B cell (primary cell): ENCODE data around the gene GALNT18. TPM values are rescaled to one million over a fixed set of nuclear protein-coding genes. Genes with fewer than 3 reads are reported as not detected.

Source experiments
- ATAC-seq: fragments of 200-7000 bp; cut with Tn5 transposase; one replicate; pipeline ENCODE4 v1.10.0; 2021; ENCODE audit warnings: low read depth, mild to moderate bottlenecking, moderate number of reproducible peaks, moderate library complexity
- CTCF ChIA-PET: fragments of 350-600 bp; sonication (Branson Sonifier 250); formaldehyde crosslinking; loops from one replicate; lab custom pipeline; 2021; ENCODE audit warnings: antibody characterized with exemption, inconsistent platforms; lab: Charles Lee
- POLR2A ChIA-PET: fragments of 350-600 bp; sonication (Branson Sonifier 250); formaldehyde crosslinking; loops from one replicate; lab custom pipeline; 2021; ENCODE audit warnings: antibody characterized with exemption; lab: Charles Lee
- DNase-seq: peaks from one replicate; pipeline ENCODE4 v3.0.0; 2013
- H2AFZ ChIP-seq: 2 replicates; pipeline ENCODE4 v1.6.1; 2012; ENCODE audit warnings: mild to moderate bottlenecking, low read depth, low read length; ENCODE audit not compliant: insufficient read depth, poor library complexity, severe bottlenecking
- H3K27ac ChIP-seq, 2 donors: 1 replicate in 1 of 2; 2 replicates in 1 of 2; pipeline ENCODE4 v1.5.1; 2012 to 2013; ENCODE audit warnings: low read length in 2 of 2, mild to moderate bottlenecking in 2 of 2, moderate library complexity in 1 of 2
- H3K27me3 ChIP-seq, 4 experiments: fragments of 200-600 bp in 1 of 4; sonication (generic) in 1 of 4; replicated peaks in 1 of 4; 1 replicate in 2 of 4; 2 replicates in 2 of 4; pipeline versions ENCODE4 v1.6.1 to v1.7.0; 2013 to 2016; ENCODE audit warnings: low read length in 3 of 4, mild to moderate bottlenecking in 2 of 4, mixed read lengths in 1 of 4, moderate library complexity in 1 of 4; ENCODE audit not compliant: insufficient read depth in 4 of 4, control insufficient read depth in 3 of 4; ENCODE audit errors: control extremely low read depth in 1 of 4
- H3K36me3 ChIP-seq, 2 experiments: replicated peaks in 1 of 2; 1 replicate in 1 of 2; 2 replicates in 1 of 2; pipeline versions ENCODE4 v1.6.1 to v1.7.1; 2013; ENCODE audit warnings: low read length in 1 of 2; ENCODE audit not compliant: insufficient read depth in 2 of 2, control insufficient read depth in 1 of 2; ENCODE audit errors: control extremely low read depth in 1 of 2, extremely low read depth in 1 of 2
- H3K4me1 ChIP-seq, 2 donors: fragments of 200-600 bp in 1 of 2; sonication (generic) in 1 of 2; 1 replicate in 1 of 2; 2 replicates in 1 of 2; pipeline versions ENCODE4 v1.5.1 to v1.6.1; 2013 to 2017; ENCODE audit warnings: low read length in 2 of 2; ENCODE audit not compliant: control insufficient read depth in 2 of 2, insufficient read depth in 2 of 2
- H3K4me2 ChIP-seq: replicated peaks from 2 replicates; pipeline ENCODE3; 2012; ENCODE audit warnings: mild to moderate bottlenecking, low read depth, low read length; ENCODE audit not compliant: poor library complexity, severe bottlenecking
- H3K4me3 ChIP-seq, 5 experiments: fragments of 200-600 bp in 1 of 5; sonication (generic) in 1 of 5; 1 replicate in 3 of 5; 2 replicates in 2 of 5; pipeline versions ENCODE4 v1.5.1 to v1.7.0; 2011 to 2016; ENCODE audit warnings: low read length in 4 of 5, mild to moderate bottlenecking in 4 of 5, low read depth in 2 of 5, control low read depth in 1 of 5, moderate library complexity in 1 of 5; ENCODE audit not compliant: insufficient read depth in 1 of 5; ENCODE audit errors: control extremely low read depth in 1 of 5, extremely low read depth in 1 of 5
- H3K79me2 ChIP-seq: fragments of 200-600 bp; sonication (generic); one replicate; pipeline ENCODE4 v1.6.0; 2016; ENCODE audit warnings: low read length; ENCODE audit not compliant: control insufficient read depth, insufficient read depth
- H3K9ac ChIP-seq: fragments of 200-600 bp; sonication (generic); 2 replicates; pipeline ENCODE4 v1.6.1; 2017; ENCODE audit warnings: mild to moderate bottlenecking, low read length, moderate library complexity
- H3K9me3 ChIP-seq, 3 donors: one replicate each; pipeline versions ENCODE4 v1.6.1 to v1.7.1; 2013; ENCODE audit warnings: low read length in 2 of 3; ENCODE audit not compliant: control insufficient read depth in 2 of 3, insufficient read depth in 1 of 3; ENCODE audit errors: control extremely low read depth in 1 of 3
- H4K20me1 ChIP-seq: 2 replicates; pipeline ENCODE4 v1.6.0; 2012; ENCODE audit warnings: mild to moderate bottlenecking, low read length; ENCODE audit not compliant: insufficient read depth, control insufficient read depth, poor library complexity, severe bottlenecking
- H3K27ac Mint-ChIP-seq: one replicate; pipeline ENCODE4 v1.8.0; 2021; ENCODE audit warnings: mixed read lengths
- H3K27me3 Mint-ChIP-seq: one replicate; pipeline ENCODE4 v1.8.0; 2021; ENCODE audit warnings: mixed read lengths
- H3K4me1 Mint-ChIP-seq: one replicate; pipeline ENCODE4 v1.8.0; 2021; ENCODE audit warnings: mixed read lengths
- H3K4me3 Mint-ChIP-seq: one replicate; pipeline ENCODE4 v1.8.0; 2021; ENCODE audit warnings: mixed read lengths
- H3K9me3 Mint-ChIP-seq: one replicate; pipeline ENCODE4 v1.8.0; 2022; ENCODE audit warnings: mixed read lengths; ENCODE audit not compliant: insufficient read depth
- EZH2 ChIP-seq: IDR thresholded peaks from 2 replicates; pipeline ENCODE4 v1.6.1; 2012; ENCODE audit warnings: borderline replicate concordance, low read depth, mild to moderate bottlenecking, moderate library complexity, low read length; ENCODE audit not compliant: insufficient read depth, poor library complexity, severe bottlenecking
- WGBS: methylation state at CpG from one replicate; pipeline ENCODE4 v1.1.5; 2013; ENCODE audit warnings: missing lambda C conversion rate; ENCODE audit not compliant: insufficient coverage; 5-methylcytosine and 5-hydroxymethylcytosine counted together
- intact Hi-C: fragments of 100-400 bp; cut with micrococcal nuclease; formaldehyde crosslinking; loops from one replicate; pipeline ENCODE4 v1.10.0; 2022
- polyA plus RNA-seq: library from polyadenylated mRNA; depleted of rRNA; stranded (reverse); fragments of >200 nt; gene quantifications from 2 replicates; pipeline ENCODE4 v1.2.3, GENCODE V29; 2012
- total RNA-seq, 2 donors: library from RNA; stranded (reverse); fragments of 120-200 nt in 1 of 2; gene quantifications; 1 replicate in 1 of 2; 2 replicates in 1 of 2; pipeline versions ENCODE4 v1.2.3 to v1.2.4, GENCODE V29; 2013 to 2022
- TF ChIP-seq, protein P1 (sequence below): fragments of 200-600 bp; IDR thresholded peaks from one replicate; pipeline ENCODE4 v1.8.0; 2022; ENCODE audit warnings: antibody characterized with exemption, mild to moderate bottlenecking

Gene GALNT18
- total and polyA plus RNA-seq, 2 donors (not counting 1 experiment from before 2014, with no cell fraction given) = not detected

DNA sequence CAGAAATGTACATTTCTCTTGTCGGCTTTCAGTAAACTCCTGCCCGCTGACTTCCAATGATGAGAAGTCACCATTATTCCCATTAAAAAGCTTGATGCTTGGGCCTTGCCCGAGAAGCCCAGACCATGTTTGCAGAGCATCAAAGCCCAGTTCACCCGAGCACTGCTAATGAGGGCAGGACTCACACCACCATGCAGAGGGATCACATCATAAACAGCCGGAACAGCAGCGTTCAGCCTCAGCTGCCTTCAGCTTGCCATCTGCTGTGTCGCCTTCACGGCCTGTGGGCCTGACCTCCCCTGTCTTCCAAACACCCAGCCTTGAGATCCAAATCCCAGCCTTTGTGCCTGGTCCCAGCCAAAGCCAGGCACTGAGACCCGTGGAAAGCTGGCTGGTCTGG, 163.3 kb downstream of the GALNT18 start:
- H3K27me3 ChIP-seq = no peaks in the 10 kb centered on the region
- CTCF ChIA-PET = no interaction called here

DNA sequence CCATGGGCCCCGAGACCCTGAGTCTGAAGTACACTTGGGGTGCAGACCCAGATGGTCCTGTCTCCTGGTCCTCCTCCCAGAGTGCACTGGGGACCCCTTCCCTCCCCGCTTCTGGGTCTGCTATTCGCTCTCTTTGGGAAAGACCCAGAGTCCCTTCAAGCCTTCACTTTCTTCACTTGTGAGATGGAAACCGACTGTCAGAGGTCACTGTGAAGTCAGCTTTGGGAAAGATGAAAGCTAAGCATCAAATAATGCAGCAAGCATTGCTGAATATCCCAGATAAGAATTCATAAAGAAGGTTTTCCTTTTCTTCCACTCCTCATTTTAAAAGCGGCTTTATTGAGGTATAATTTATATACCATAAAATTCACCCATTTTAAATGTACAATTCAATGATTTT, 163.8 kb downstream of the GALNT18 start:
- CTCF ChIA-PET = no interaction called here
- TF ChIP-seq, protein P1, sequence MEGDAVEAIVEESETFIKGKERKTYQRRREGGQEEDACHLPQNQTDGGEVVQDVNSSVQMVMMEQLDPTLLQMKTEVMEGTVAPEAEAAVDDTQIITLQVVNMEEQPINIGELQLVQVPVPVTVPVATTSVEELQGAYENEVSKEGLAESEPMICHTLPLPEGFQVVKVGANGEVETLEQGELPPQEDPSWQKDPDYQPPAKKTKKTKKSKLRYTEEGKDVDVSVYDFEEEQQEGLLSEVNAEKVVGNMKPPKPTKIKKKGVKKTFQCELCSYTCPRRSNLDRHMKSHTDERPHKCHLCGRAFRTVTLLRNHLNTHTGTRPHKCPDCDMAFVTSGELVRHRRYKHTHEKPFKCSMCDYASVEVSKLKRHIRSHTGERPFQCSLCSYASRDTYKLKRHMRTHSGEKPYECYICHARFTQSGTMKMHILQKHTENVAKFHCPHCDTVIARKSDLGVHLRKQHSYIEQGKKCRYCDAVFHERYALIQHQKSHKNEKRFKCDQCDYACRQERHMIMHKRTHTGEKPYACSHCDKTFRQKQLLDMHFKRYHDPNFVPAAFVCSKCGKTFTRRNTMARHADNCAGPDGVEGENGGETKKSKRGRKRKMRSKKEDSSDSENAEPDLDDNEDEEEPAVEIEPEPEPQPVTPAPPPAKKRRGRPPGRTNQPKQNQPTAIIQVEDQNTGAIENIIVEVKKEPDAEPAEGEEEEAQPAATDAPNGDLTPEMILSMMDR = no peak
- no peak for TF ChIP-seq EZH2
- Histone ChIP-seq H3K9ac (no peak overlapping the region), H3K36me3 (no peaks in the 10 kb centered on the region), H3K9me3 (peaks cover 0 to 3% (median 0%) of the 10 kb centered on the region in 3 donors), H3K79me2 (no peaks in the 10 kb centered on the region), H3K27me3 (no peaks in the 10 kb centered on the region), H3K4me1 (no peaks in the 10 kb centered on the region), H2AFZ (no peak overlapping the region), H4K20me1 (no peaks in the 10 kb centered on the region), H3K27ac (no peak overlapping the region), H3K4me3 (no peak overlapping the region), H3K4me2 (no peak overlapping the region)
- no peak overlapping the region for H3K27ac Mint-ChIP-seq
- H3K27me3 Mint-ChIP-seq = peaks cover 6% of the 10 kb centered on the region
- H3K4me1 Mint-ChIP-seq = no peaks in the 10 kb centered on the region
- DNase-seq (no peak), ATAC-seq (no peak)
- 87% methylated on average over 2 of the region's 5 CpGs for WGBS
- H3K4me3 Mint-ChIP-seq = no peak overlapping the region
- POLR2A ChIA-PET = no interaction called here
- intact Hi-C loops = no loop called here
- no peaks in the 10 kb centered on the region for H3K9me3 Mint-ChIP-seq

More for the DNA sequence above, 163.3 kb downstream of the GALNT18 start:
- POLR2A ChIA-PET = no interaction called here
- peaks cover 6% of the 10 kb centered on the region for H3K27me3 Mint-ChIP-seq
- Histone ChIP-seq H3K27ac (no peak overlapping the region), H4K20me1 (no peaks in the 10 kb centered on the region), H3K79me2 (no peaks in the 10 kb centered on the region), H2AFZ (no peak overlapping the region), H3K9me3 (peaks cover 0 to 3% (median 0%) of the 10 kb centered on the region in 3 donors), H3K4me2 (no peak overlapping the region), H3K4me1 (no peaks in the 10 kb centered on the region), H3K36me3 (no peaks in the 10 kb centered on the region), H3K9ac (no peak overlapping the region), H3K4me3 (no peak overlapping the region)
- H3K4me1 Mint-ChIP-seq = no peaks in the 10 kb centered on the region
- H3K9me3 Mint-ChIP-seq = no peaks in the 10 kb centered on the region
- no peak overlapping the region for H3K4me3 Mint-ChIP-seq
- no peak for ATAC-seq
- whole genome bisulfite sequencing = 94% methylated on average over 8 of the region's 9 CpGs
- TF ChIP-seq, protein P1 = no peak
- no peak for TF ChIP-seq EZH2
- intact Hi-C loops = no loop called here
- no peak overlapping the region for H3K27ac Mint-ChIP-seq
- no peak for DNase-seq
